Globus pallidus (tissue), 1 donor: ENCODE measurements around the gene PYHIN1.

Experiments
- DNase-seq: peaks from one replicate; pipeline ENCODE4 v3.0.0-alpha.2; 2015; ENCODE audit warnings: low spot score

Gene PYHIN1

GRCh38 chr1:159014851-159015250 is 83.5 kb downstream of the PYHIN1 start:
- no peak for DNase-seq

DNA sequence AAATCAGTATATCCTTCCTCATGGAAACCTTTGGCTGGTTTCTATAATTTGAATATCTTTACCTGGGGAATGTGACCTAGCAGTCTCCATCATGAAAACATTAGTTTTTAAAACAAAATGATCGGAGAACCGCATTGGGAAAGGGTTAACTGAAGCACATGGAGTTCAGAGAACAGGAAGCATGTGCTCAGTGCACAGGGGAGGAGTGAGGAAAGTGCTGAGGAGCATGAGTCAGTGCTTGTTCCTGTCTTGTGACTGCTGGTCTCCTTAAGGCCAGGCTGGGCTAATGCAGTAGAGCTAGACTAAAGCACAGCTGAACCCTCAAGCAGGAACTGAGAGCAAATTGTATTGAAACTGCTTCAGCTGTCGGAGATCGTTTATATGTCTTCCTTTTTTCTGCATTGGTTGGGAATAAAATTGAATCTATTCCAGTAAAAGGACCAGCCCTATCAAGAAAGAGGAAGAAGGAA is 84.1 kb downstream of the PYHIN1 start:
- DNase-seq = peak; percentile 66

DNA sequence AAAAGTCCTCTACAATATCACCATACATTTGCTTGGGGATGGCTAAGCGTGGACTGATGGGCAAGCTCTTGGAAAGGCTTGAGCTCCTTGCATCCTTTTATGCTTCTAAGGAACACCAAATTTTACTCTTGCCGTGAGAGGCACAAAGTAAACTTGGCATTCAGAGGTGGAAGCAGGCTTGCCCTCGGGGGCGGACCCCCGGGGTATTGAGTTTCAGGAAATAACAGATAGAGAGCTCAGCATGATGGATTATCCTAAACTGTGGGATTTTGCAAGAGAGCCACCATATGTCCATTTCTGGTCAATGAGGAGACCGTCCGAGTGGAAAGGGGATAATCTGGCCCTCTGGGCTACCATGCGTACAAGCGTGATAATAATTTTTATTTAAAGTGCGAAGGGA is 92.4 kb downstream of the PYHIN1 start:
- DNase-seq = no peak

- no peak for DNase-seq
Measured at GRCh38 chr1:159025043-159025442, 93.7 kb downstream of the PYHIN1 start.
